ENCODE measurements around the gene FAM90A1.
"Not testable (repeated sequence)": the region's sequence is repeated elsewhere in the genome, so short reads cannot be mapped to it uniquely, and the experiment has no call there.

The FAM90A1 gene

GRCh38 chr12:8226992-8227731, at the start of gene FAM90A1:
Gene FAM90A1, minus strand, starts transcription at chr12:8227618. Its CDS starts 2,786 bp downstream, at chr12:8224832.
- not testable (repeated sequence) for DNase-seq (ENCODE audit: low read depth in 1 of 2, low spot score in 1 of 2)

GRCh38 chr12:8276397-8276796, 49.0 kb upstream of the FAM90A1 start:
- DNase-seq (ENCODE audit: low read depth in 1 of 2, low spot score in 1 of 2): not testable (repeated sequence)

GRCh38 chr12:8266706-8267105, 39.3 kb upstream of the FAM90A1 start:
- not testable (repeated sequence) for DNase-seq (ENCODE audit: low read depth in 1 of 2, low spot score in 1 of 2)

GRCh38 chr12:8264236-8264635, 36.8 kb upstream of the FAM90A1 start:
- DNase-seq (ENCODE audit: low read depth in 1 of 2, low spot score in 1 of 2): not testable (repeated sequence)

GRCh38 chr12:8261111-8261554, 33.7 kb upstream of the FAM90A1 start:
- not testable (repeated sequence) for DNase-seq (ENCODE audit: low read depth in 1 of 2, low spot score in 1 of 2)

- not testable (repeated sequence) for DNase-seq (ENCODE audit: low read depth in 1 of 2, low spot score in 1 of 2)
Measured at GRCh38 chr12:8256356-8256755, 28.9 kb upstream of the FAM90A1 start.

GRCh38 chr12:8254705-8255104, 27.3 kb upstream of the FAM90A1 start:
- not testable (repeated sequence) for DNase-seq (ENCODE audit: low read depth in 1 of 2, low spot score in 1 of 2)

- not testable (repeated sequence) for DNase-seq (ENCODE audit: low read depth in 1 of 2, low spot score in 1 of 2)
Measured at GRCh38 chr12:8252056-8252818, 24.8 kb upstream of the FAM90A1 start.

GRCh38 chr12:8251616-8252015, 24.2 kb upstream of the FAM90A1 start:
- DNase-seq (ENCODE audit: low read depth in 1 of 2, low spot score in 1 of 2): not testable (repeated sequence)

- not testable (repeated sequence) for DNase-seq (ENCODE audit: low read depth in 1 of 2, low spot score in 1 of 2)
Measured at GRCh38 chr12:8246941-8247535, 19.6 kb upstream of the FAM90A1 start.

- peak in 1 of 2 donors; percentile 53 for DNase-seq (ENCODE audit: low read depth in 1 of 2, low spot score in 1 of 2)
Measured at GRCh38 chr12:8243682-8244161, 16.3 kb upstream of the FAM90A1 start.

- peak; percentile 100 for DNase-seq (ENCODE audit: low read depth in 1 of 2, low spot score in 1 of 2)
Measured at GRCh38 chr12:8242880-8243681, 15.7 kb upstream of the FAM90A1 start.

GRCh38 chr12:8242622-8242879, 15.1 kb upstream of the FAM90A1 start:
- not testable (repeated sequence) for DNase-seq (ENCODE audit: low read depth in 1 of 2, low spot score in 1 of 2)

- not testable (repeated sequence) for DNase-seq (ENCODE audit: low read depth in 1 of 2, low spot score in 1 of 2)
Measured at GRCh38 chr12:8241917-8242621, 14.7 kb upstream of the FAM90A1 start.

- not testable (repeated sequence) for DNase-seq (ENCODE audit: low read depth in 1 of 2, low spot score in 1 of 2)
Measured at GRCh38 chr12:8240340-8241114, 13.1 kb upstream of the FAM90A1 start.

GRCh38 chr12:8237031-8237430, 9.6 kb upstream of the FAM90A1 start:
- not testable (repeated sequence) for DNase-seq (ENCODE audit: low read depth in 1 of 2, low spot score in 1 of 2)

GRCh38 chr12:8235316-8236157, 8.1 kb upstream of the FAM90A1 start:
- DNase-seq (ENCODE audit: low read depth in 1 of 2, low spot score in 1 of 2): not testable (repeated sequence)

- DNase-seq (ENCODE audit: low read depth in 1 of 2, low spot score in 1 of 2): not testable (repeated sequence)
Measured at GRCh38 chr12:8234746-8235145, 7.3 kb upstream of the FAM90A1 start.
